HG02678 (cell line): ENCODE data around the gene AP5Z1.

Source experiments
- ATAC-seq: cut with Tn5 transposase; IDR thresholded peaks from one replicate; pipeline ENCODE4 v1.9.1; 2021; ENCODE audit warnings: mild to moderate bottlenecking, moderate library complexity; ENCODE audit not compliant: unreplicated experiment

AP5Z1 gene

GRCh38 chr7:4775250-4775847 is at the start of gene AP5Z1:
Gene AP5Z1 (plus strand): TSS chr7:4775623. CDS start chr7:4775716, 93 bp downstream.
- ATAC-seq: peak; percentile 94

GRCh38 chr7:4725850-4726450 is 49.5 kb upstream of the AP5Z1 start:
- no peak for ATAC-seq

GRCh38 chr7:4726566-4726965 is 48.9 kb upstream of the AP5Z1 start:
- ATAC-seq: no peak

- ATAC-seq: no peak
These were observed 47.3 kb upstream of the AP5Z1 start for GRCh38 chr7:4727914-4728705.

GRCh38 chr7:4729266-4729665 is 46.2 kb upstream of the AP5Z1 start:
- ATAC-seq: no peak

GRCh38 chr7:4730276-4730675 is 45.1 kb upstream of the AP5Z1 start:
- no peak for ATAC-seq

GRCh38 chr7:4730971-4731370 is 44.5 kb upstream of the AP5Z1 start:
- ATAC-seq: no peak

GRCh38 chr7:4731803-4732202 is 43.6 kb upstream of the AP5Z1 start:
- ATAC-seq: no peak

- ATAC-seq: no peak
These were observed 41.4 kb upstream of the AP5Z1 start for GRCh38 chr7:4733936-4734528.

GRCh38 chr7:4734587-4735345 is 40.7 kb upstream of the AP5Z1 start:
- no peak for ATAC-seq

- no peak for ATAC-seq
These were observed 38.1 kb upstream of the AP5Z1 start for GRCh38 chr7:4737300-4737699.

- ATAC-seq: no peak
These were observed 36.5 kb upstream of the AP5Z1 start for GRCh38 chr7:4738711-4739527.

GRCh38 chr7:4739528-4739992 is 35.9 kb upstream of the AP5Z1 start:
- ATAC-seq: no peak

GRCh38 chr7:4740796-4741195 is 34.6 kb upstream of the AP5Z1 start:
- ATAC-seq: no peak

GRCh38 chr7:4742051-4742573 is 33.3 kb upstream of the AP5Z1 start:
- ATAC-seq: no peak

- no peak for ATAC-seq
These were observed 32.6 kb upstream of the AP5Z1 start for GRCh38 chr7:4742852-4743251.

- peak; percentile 80 for ATAC-seq
These were observed 30.8 kb upstream of the AP5Z1 start for GRCh38 chr7:4744391-4745264.

GRCh38 chr7:4745265-4745919 is 30.0 kb upstream of the AP5Z1 start:
- ATAC-seq: peak; percentile 22
